Skin of body (tissue), 2 donors: ENCODE data around the gene CSPG4. TPM values are rescaled to one million over a fixed set of nuclear protein-coding genes. Genes with fewer than 3 reads are reported as not detected.
"Not testable (repeated sequence)": the region's sequence is repeated elsewhere in the genome, so short reads cannot be mapped to it uniquely, and the experiment has no call there.

ENCODE experiments used
- DNase-seq: peaks from one replicate; lab custom pipeline; 2025; lab: John Stamatoyannopoulos, UW
- total RNA-seq: library from RNA; depleted of rRNA; stranded (reverse); fragments of >200 nt; gene quantifications from one replicate; pipeline ENCODE4 v1.2.3, GENCODE V29; 2014

CSPG4 gene
- total RNA-seq = 42.2 TPM

DNA sequence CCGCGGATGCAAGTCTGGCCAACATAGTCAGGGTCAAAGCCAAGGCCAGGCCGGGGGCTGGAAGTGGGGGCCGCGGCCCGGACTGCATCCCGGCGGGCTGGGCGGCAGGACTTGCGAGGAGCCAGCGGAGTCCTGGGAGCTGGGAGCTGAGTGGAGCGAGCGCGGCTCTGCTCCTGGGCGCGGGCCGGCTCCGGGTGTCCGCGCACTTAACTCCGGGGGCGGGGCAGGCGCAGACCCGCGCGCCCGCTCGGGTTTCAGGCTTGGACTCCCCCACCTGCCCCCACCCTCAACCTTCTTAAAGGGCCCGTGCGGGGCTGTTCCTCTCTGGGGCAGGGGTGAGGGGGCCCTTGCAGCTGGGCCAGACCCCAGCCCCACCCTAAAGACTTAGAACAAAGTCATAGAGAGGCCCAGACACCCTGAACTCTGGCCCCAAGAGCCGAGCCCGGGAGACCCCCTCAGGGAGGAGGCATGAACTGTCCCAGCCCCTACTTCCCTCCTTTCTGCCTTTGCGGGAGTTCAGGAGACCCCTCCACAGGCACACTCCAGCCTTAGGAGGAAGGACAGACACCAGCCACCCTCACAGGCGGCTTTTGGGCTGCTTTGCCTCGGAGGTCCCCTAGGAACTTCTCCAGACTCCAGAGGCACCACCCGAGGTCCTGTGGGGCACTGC lies at the start of gene CSPG4:
CSPG4 (minus strand) TSS at position 181 of the 670 bp plus-strand sequence; CDS start at position 88, 93 bp downstream.
- DNase-seq = peak; percentile 63

- not testable (repeated sequence) for DNase-seq
These were observed 49.7 kb upstream of the CSPG4 start for GRCh38 chr15:75762357-75762718.

GRCh38 chr15:75761446-75762356 lies 49.1 kb upstream of the CSPG4 start:
- DNase-seq = no peak

DNA sequence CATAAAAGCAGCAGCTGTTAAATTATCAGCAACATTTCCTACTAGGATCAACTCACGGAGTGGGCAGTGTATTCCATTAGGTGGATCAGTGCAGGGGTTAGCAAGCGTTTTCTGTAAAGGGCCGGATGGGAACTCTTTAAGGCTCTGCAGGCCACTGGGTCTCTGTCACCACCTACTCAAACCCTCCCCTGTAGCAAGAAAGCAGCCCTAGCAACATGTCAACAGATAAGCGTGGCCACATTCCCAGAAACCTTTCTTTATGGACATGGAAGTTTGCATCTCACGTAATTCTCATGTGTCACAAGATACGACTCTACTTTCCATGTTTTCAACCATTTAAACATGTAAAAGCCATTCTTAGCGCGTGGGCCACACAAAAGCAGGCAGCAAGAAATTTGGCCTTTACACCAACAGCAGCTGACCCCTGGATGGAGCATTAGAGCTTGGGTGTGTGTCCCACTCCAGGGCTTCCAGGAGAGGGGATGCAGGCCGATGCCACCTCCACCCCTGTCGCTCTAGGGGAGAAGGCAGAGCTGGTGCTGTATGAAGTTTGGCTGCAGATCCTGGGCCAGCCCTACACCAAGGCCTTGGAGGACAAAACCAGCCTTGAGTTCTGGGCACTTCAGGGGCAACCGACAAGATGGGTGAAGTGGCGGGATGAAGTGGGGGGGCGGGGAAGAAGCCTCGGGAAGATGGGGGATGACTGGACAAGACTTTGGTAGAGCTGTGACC lies 48.2 kb upstream of the CSPG4 start:
- no peak for DNase-seq

DNA sequence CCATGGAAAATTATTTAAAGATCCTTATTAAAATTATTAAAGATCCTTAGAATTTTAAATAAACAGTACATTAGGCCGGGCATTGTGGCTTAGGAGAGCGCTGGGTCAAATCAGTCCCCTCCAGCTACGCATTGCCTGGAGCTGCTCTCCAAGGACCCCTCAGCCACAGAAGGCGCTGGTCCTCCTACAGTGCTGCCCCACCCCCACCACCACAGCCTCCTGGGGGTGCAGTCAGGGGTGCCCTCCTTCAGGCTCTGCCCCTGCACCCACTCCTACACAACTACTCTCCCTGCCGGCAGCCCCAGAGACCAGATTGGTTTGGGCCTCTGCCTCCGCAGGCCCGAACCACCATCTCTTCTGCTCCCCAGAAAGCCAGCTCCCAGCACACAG lies 47.5 kb upstream of the CSPG4 start:
- DNase-seq = not testable (repeated sequence)

GRCh38 chr15:75759416-75760130 lies 46.9 kb upstream of the CSPG4 start:
- no peak for DNase-seq

- peak; percentile 72 for DNase-seq
These were observed 45.6 kb upstream of the CSPG4 start for GRCh38 chr15:75758071-75758872.

DNA sequence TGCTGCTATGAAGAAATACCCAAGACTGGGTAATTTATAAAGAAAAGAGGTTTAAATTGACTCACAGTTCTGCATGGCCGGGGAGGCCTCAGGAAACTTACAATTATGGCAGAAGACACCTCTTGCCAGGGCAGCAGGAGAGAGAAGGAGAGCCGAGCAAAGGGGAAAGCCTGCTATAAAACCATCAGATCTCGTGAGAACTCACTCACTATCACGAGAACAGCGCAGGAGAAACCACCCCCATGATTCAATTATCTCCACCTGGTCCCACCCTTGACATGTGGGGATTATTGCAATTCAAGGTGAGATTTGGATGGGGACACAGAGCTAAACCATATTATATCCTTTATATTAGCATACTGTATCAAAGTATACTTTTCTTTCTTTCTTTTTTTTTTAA lies 42.2 kb upstream of the CSPG4 start:
- not testable (repeated sequence) for DNase-seq

DNA sequence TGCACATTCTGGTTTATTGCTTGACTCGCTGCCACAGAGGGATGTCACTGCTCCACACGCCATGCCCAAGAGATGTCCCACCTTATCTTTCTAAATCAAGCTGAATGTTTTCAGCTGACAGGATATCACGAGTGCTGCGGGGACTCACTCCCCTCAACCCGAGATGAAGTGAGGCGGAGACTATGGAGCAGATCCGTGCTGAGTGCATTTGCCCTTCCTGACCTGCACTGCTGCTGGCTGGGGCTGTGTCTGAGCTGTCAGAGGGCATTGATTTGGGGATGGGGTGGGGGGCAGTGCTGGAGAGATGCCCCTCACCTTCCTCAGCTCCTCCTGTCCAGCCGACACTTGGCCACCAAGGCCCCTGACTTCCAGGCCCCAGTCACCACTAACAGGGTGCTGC lies 40.5 kb upstream of the CSPG4 start:
- no peak for DNase-seq

GRCh38 chr15:75751891-75752290 lies 39.2 kb upstream of the CSPG4 start:
- no peak for DNase-seq

DNA sequence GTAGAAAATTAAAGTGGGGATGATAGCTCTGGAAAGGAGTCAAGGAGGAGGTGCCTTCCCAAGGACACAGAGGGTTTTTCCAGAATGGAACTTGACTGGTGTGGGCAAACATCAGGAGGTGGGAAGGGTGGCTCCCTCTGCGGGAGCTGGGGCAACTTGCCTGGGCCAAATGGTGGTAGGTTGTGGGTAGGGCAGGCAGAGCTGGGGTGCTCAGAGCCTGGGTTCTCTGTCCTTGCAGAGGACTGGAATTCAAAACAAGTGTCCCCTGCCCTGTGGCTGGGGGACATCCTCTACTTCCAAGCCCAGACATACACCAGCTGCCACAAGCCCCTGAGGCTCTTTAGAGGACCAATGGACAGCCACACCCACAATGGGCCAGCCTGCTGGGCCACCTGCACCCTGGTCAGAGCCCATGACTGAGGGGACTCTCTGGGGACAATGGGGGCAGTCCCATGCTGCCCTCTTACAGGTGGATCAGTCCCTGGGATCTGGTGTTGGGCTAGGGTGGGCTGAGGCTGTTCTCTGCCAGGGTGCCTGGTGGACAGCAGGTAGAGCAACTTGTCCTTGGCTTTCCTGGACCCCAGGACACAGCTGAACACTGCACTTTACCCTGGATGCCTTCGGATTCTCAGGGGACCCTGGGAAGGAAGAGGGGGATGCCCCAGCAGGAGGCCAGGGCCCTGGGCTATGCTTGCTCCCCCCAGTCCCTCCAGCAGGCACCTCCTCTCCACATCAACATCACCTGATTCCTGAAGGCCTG lies 38.6 kb upstream of the CSPG4 start:
- no peak for DNase-seq

GRCh38 chr15:75750261-75751050 lies 37.8 kb upstream of the CSPG4 start:
- DNase-seq = no peak

DNA sequence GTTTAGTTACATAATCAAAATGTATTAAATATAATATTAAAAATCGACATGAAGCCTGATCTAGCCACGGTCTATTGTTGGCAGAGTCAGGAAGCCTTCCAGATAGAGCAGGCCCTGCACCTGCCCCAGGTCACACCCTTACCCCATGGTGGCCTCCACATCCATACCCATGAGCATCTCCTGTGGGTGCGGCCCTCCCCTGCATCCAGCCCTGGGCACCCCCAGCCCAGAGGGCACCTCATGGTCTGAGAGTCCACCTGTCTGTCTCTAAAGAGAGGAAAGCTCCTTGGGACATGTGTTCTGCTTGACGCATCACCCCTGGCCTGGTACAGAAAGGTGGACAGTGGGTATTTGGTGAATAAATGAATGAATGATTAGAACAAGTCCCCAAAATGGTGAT lies 37.2 kb upstream of the CSPG4 start:
- DNase-seq = no peak

GRCh38 chr15:75748882-75749281 lies 36.2 kb upstream of the CSPG4 start:
- DNase-seq = not testable (repeated sequence)

DNA sequence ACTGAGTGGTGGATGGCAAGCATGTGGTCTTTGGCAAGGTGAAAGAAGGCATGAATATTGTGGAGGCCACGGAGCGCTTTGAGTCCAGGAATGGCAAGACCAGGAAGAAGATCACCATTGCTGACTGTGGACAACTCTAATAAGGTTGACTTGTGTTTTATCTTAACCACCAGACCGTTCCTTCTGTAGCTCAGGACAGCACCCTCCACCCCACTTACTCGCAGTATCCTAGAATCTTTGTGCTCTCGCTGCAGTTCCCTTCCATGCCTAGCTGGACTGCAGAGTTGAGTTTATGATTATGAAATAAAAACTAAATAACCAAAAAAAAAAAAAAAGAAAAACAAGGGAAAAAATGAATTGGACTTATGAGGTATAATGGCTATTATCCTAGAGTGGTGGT lies 34.5 kb upstream of the CSPG4 start:
- DNase-seq = not testable (repeated sequence)

GRCh38 chr15:75745305-75745704 lies 32.7 kb upstream of the CSPG4 start:
- no peak for DNase-seq

DNA sequence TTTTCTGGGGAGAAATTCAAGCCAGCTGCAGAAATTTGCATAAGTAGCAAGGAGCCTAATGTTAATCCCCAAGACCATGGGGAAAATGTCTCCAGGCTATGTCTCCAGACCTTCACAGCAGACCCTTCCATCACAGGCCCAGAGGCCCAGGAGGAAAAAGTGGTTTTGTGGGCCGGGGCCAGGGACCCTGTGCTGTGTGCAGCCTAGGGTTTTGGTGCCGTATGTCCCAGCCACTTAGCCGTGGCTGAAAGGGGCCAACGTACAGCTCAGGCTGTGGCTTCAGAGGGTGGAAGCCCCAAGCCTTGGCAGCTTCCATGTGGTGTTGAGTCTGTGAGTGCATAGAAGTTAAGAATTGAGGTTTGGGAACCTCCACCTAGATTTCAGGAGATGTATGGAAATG lies 29.7 kb upstream of the CSPG4 start:
- DNase-seq = not testable (repeated sequence)

- no peak for DNase-seq
These were observed 27.1 kb upstream of the CSPG4 start for GRCh38 chr15:75739791-75740190.
